ENCODE measurements around the gene APCDD1.

DNA sequence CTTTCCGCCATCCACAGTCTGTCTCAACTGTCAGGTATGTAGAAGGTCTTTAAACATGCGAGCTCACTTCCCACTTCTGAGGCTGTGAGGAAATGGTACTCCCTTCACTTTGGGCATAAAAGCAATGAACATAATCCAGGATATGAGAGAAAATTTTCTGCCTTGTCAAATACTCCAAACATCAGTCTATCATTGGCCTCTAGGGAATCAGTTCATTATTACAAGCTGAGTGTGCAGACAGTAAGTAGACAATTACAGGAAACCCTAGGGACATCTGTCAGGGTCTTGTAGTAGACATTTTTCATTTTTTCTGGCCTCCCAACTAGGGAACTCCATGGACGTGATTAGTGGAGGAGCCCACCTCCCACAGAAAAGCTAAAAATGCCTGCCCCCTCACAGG, 13.6 kb upstream of the APCDD1 start:
- no peak for TF ChIP-seq EZH2phosphoT487 (IDR thresholded peaks at IDR 0.05; ENCODE audit: low read depth)
- TF ChIP-seq, protein P1, sequence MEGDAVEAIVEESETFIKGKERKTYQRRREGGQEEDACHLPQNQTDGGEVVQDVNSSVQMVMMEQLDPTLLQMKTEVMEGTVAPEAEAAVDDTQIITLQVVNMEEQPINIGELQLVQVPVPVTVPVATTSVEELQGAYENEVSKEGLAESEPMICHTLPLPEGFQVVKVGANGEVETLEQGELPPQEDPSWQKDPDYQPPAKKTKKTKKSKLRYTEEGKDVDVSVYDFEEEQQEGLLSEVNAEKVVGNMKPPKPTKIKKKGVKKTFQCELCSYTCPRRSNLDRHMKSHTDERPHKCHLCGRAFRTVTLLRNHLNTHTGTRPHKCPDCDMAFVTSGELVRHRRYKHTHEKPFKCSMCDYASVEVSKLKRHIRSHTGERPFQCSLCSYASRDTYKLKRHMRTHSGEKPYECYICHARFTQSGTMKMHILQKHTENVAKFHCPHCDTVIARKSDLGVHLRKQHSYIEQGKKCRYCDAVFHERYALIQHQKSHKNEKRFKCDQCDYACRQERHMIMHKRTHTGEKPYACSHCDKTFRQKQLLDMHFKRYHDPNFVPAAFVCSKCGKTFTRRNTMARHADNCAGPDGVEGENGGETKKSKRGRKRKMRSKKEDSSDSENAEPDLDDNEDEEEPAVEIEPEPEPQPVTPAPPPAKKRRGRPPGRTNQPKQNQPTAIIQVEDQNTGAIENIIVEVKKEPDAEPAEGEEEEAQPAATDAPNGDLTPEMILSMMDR (IDR thresholded peaks at IDR 0.05; ENCODE audit: low read depth, low read length) = no peak
